ENCODE measurements around the gene PCDH1. TPM values are rescaled to one million over a fixed set of nuclear protein-coding genes. Genes with fewer than 3 reads are reported as not detected.

Gene PCDH1
- total RNA-seq, 1 donor from 2014 or later = 27.0 TPM

- no peak for DNase-seq
Observed at GRCh38 chr5:141873933-141874261, 4.3 kb downstream of the PCDH1 start.

DNA sequence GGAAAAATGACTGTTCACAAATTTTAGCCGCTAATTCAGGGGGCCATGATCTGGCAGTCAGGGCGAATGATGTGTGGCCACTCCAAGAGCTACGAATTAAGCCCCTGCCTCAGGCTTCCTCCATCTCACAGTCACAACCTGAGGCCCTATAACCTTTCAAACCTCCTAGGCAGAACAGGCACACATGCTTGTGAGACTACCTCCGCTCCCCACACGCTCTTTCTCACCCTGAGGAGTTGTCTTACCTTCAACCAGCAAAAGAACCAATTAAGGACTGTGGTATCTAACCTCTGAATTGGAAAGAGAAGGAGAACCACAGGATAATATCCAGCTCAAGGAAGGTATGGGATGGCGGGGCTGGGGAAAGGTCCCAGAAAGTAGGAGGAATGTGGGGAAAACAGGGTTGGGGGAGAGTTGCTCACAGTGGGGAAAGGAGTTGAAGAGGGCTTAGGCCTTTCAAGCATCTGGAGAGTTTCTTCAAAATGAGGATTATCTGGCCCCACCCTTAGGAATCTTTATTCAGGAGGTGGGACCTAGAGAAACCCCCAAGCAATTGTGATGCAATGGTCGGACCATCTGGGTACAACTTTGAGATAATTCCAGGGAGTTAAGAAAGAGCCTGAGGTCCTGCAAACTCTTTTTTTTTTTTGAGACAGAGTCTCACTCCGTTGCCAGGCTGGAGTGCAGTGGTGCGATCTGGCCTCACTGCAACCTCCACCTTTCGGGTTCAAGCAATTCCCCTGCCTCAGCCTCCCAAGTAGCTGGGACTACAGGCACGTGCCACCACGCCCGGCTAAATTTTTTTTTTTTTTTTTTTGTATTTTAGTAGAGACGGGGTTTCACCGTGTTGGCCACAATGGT is 5.5 kb downstream of the PCDH1 start:
- DNase-seq = no peak

DNA sequence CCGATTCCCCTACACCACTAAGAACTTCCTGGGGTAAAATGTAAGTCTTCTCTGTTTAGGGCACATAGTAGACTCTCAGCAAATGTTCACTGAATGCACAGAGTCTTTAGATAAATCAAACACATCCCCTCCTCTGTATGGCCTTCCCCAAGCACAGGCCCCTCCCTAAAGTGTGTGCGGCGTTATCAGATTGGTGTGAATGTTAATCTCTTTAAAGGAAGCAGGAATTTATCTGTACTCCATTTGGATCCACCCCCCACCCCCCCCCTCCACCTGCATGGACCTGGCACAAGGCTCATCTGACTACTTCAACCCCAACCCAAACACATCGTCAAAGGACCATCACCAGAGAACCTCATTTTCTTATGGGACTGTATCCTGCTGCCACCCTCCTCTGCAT is 6.3 kb downstream of the PCDH1 start:
- DNase-seq = no peak

DNA sequence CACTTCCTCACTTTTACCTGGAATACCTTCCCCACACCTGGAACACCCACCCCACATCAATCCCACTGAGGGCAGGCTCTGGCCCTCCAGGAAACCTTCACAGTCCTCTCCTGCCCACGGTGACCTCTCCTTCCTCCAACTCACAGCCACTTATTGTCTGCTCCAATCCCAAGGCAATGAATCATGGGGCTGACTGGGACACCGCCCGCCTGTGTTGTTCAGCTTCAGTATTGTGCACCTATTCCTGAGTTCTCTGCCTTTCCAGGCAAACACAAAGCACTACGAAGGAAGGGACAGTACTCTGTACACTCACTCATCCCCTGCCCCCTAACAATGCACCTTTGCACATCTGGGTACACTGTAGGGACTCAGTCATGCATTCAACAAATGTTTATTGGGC is 7.3 kb downstream of the PCDH1 start:
- DNase-seq = no peak

DNA sequence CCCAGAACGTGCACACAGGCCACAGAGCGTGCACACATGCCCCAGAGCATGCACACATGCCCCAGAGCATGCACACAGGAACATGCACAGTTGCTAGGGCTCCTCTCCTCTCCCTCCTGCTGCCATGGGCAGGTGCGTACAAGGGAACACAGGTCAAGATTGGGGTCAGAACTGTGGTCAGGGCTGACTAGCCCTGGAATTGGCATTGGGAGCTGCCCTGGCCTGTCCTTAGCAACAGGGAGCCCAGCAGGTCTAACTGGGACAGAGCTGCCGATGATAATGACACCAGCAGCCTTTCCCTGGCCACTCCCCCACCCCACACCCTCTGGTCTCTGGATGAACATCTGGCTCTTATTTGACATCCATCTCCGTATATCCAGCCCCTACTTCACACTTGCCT is 8.0 kb downstream of the PCDH1 start:
- no peak for DNase-seq

- peak; percentile 63 for DNase-seq
Observed at GRCh38 chr5:141869514-141869913, 8.7 kb downstream of the PCDH1 start.

DNA sequence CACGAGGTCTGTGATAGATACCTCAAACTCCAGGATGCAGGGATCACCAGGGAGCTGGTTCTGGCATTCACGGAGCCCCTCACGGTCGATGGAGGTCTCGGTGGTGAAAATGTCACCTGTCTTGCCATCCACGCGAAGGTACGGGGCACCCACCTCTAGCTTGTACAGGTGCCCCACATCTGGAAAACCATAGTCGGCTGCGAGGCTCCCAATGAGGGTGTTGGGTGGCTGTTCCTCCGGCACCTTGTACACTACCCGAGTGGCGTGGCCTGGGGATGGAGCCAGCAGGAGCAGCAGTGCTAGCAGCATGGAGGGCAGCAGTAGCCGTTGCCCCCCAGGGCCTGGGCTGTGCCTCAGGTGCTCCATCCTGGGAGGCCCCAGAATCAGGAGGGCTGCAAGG is 9.2 kb downstream of the PCDH1 start:
- DNase-seq = no peak

GRCh38 chr5:141868541-141868940 is 9.7 kb downstream of the PCDH1 start:
- DNase-seq = no peak

DNA sequence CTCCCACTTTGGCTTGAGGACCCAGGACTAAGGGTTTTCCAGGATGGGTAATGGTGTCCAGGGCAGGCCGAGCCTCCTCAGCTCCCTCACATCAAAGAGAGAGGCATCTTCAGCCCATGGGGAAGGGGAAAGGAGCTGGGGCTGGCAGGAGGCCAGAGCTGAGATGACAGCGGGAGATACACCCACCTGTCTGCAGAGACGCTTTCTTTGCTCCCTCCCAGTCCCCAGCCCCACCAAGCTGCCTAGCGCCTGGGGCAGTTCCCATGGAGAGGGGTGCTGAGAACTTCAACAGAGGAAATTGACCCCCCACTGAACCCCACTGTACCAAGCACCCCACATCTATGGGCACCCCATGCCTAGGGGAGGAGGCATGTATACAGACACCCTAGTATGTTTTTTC is 10.6 kb downstream of the PCDH1 start:
- DNase-seq = no peak

GRCh38 chr5:141867139-141867538 is 11.1 kb downstream of the PCDH1 start:
- DNase-seq = no peak

GRCh38 chr5:141866096-141866495 is 12.1 kb downstream of the PCDH1 start:
- peak; percentile 79 for DNase-seq

DNA sequence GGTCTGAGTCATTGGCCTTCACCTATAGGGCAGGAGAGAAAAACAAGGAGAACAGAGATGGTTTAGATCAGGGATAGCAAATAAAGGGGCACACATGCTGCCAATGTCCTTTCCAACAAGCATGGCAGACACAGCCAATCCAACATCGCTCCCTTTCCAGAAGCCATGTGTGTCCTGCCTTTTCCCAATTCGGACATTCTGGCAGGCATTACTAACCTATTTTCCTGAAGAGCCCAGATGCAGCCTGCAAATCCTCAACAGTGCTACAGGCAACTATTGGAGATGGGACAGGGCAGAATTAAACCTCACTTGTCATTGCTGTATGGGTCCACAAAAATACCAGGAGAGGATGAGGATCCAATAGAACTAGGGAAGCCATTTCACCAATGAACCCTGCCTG is 12.8 kb downstream of the PCDH1 start:
- no peak for DNase-seq

GRCh38 chr5:141864371-141865370 is 13.5 kb downstream of the PCDH1 start:
- DNase-seq = no peak

GRCh38 chr5:141863569-141864178 is 14.5 kb downstream of the PCDH1 start:
- no peak for DNase-seq

- DNase-seq = no peak
Observed at GRCh38 chr5:141862936-141863543, 15.2 kb downstream of the PCDH1 start.

DNA sequence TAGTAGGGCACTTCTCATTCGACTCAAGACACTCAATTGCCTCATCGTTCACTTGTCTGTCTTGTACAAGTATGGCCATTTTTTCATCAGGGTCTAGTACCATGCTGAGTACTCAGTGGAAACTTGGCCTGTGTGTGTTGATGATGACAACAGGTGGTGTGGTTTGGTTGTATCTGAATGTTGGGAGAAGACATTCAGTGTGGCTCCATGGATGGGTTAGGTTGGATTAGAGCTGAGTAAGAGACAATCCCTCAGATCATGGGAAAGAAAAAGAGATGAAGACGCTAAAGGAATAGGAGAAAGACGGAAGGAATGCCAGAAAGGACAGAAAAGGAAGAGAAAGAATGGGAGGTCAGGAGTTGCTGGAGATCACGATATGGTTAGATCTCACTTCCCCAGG is 17.0 kb downstream of the PCDH1 start:
- no peak for DNase-seq

- no peak for DNase-seq
Observed at GRCh38 chr5:141858079-141858765, 20.0 kb downstream of the PCDH1 start.

- DNase-seq = no peak
Observed at GRCh38 chr5:141857226-141857625, 21.0 kb downstream of the PCDH1 start.

GRCh38 chr5:141856037-141856790 is 22.0 kb downstream of the PCDH1 start:
- DNase-seq = no peak

DNA sequence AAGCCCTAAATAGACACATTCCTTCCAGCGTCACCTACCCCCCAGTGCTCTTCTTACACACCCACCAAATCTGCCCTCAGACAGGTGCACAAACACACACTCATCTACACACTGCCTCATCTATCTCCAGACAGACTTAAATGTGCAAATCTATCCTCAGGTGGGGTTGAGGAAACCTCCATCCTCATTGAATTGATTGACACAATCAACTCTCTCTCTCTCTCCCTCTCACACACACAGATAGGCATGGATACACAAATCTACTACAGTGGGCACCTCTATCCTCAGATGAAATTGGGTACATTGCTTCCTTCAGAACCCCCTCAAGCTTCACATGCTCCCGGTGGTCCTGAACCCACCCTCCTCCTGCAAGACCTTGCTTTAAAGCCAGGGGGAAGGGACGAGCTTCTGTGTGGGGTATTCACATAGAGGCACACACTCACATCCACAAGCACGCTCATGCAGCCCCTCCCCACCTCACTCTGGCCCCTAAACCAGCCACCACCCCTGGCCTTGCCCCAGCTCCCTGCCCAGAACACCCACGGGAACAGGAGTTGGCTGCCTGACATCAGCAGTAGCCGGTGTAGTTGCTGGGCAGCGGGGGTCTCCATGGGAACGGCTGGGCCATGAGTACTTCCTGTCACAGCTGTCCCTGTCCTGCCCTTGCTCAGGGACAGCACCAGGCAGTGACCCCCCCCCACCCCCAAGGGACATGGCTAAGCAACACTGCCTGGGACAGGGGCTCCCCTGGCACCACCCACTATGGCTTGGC is 22.8 kb downstream of the PCDH1 start:
- DNase-seq = peak; percentile 27
